ENCODE data around the gene GLI2. TPM values are rescaled to one million over a fixed set of nuclear protein-coding genes. Genes with fewer than 3 reads are reported as not detected.

GLI2 gene
- total RNA-seq, 2 experiments from 2014 or later: not detected

DNA sequence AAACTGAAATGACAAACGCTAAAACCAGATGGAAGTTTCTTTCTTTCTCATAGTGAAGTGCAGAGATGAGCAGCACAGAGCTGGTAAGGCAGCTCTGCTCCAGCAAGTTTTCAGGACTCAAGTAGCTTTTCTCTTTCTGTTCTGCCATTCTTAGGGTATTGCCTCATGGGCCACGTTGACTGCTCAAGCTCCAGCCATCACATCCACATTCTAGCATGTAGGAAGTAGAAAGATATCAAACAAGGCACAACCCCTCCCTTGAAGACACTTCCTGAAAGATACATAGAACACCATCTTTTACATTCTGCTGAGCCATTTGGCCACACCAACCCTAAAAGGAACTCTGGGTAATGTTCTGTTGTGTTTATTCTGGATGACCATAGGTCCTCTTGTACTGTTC lies 48.5 kb upstream of the GLI2 start:
- Histone ChIP-seq H3K9me2 (ENCODE audit: insufficient read depth, low read length) (no peaks in the 10 kb centered on the region), H3K4me3 (ENCODE audit: low read depth, low read length, poor library complexity, severe bottlenecking) (no peak overlapping the region), H3K9me3 (ENCODE audit: low read length) (no peaks in the 10 kb centered on the region), H4K20me1 (ENCODE audit: insufficient read depth, low read length) (no peaks in the 10 kb centered on the region), H3K4me1 (ENCODE audit: insufficient read depth, low read length, poor library complexity, severe bottlenecking) (no peaks in the 10 kb centered on the region), H2AFZ (ENCODE audit: low read length) (no peak overlapping the region), H3K79me2 (ENCODE audit: insufficient read depth, low read depth, low read length) (no peaks in the 10 kb centered on the region), H3K4me2 (ENCODE audit: low read length) (no peak overlapping the region), H3K27ac (ENCODE audit: low read depth, low read length, poor library complexity, severe bottlenecking) (no peak overlapping the region), H3K36me3 (ENCODE audit: insufficient read depth, low read length) (no peaks in the 10 kb centered on the region)
- ChIA-PET POLR2A (no interaction called here), CTCF (ENCODE audit: unreplicated experiment) (no interaction called here)
- intact Hi-C loops (cut with micrococcal nuclease; ENCODE audit: unreplicated experiment): loop anchor here (10.0 kb wide), 1 partner anchor 482 kb away; no protein-coding TSS in a partner anchor
- DNase-seq (ENCODE audit: low spot score): no peak
- TF ChIP-seq, protein P1, sequence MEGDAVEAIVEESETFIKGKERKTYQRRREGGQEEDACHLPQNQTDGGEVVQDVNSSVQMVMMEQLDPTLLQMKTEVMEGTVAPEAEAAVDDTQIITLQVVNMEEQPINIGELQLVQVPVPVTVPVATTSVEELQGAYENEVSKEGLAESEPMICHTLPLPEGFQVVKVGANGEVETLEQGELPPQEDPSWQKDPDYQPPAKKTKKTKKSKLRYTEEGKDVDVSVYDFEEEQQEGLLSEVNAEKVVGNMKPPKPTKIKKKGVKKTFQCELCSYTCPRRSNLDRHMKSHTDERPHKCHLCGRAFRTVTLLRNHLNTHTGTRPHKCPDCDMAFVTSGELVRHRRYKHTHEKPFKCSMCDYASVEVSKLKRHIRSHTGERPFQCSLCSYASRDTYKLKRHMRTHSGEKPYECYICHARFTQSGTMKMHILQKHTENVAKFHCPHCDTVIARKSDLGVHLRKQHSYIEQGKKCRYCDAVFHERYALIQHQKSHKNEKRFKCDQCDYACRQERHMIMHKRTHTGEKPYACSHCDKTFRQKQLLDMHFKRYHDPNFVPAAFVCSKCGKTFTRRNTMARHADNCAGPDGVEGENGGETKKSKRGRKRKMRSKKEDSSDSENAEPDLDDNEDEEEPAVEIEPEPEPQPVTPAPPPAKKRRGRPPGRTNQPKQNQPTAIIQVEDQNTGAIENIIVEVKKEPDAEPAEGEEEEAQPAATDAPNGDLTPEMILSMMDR (conservative IDR thresholded peaks at IDR 0.05; ENCODE audit: low read length): no peak
- no peak for TF ChIP-seq EZH2phosphoT487 (IDR thresholded peaks at IDR 0.05; ENCODE audit: borderline replicate concordance, low read depth, low read length)
- BruUV-seq (replicated peaks): no TSS peak

DNA sequence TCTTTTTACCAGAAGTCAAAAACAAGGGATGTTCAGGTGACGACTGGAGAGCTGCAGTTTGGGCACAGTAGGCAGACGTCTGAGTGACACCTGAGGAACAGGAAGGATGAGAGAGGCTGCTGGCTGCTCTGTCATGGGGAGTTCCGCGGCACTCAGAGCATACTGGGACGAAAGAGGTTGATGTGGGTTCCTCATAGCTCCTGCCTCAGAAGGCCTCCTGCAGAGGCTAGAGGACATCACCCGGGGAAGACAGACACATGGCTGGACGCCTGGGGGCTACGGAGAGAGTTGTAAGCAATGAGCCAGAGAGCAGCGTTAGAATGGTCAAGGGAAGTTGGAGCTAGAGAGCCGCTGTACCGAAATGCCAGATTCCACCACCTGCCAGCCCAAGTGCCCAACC lies 45.1 kb upstream of the GLI2 start:
- POLR2A ChIA-PET: interaction anchor here (0.7 kb wide), 1 partner anchor 32 kb away, joined by 3 read pairs; no protein-coding TSS in a partner anchor
- H3K36me3 ChIP-seq (ENCODE audit: insufficient read depth, low read length): no peaks in the 10 kb centered on the region
- H3K27ac ChIP-seq (ENCODE audit: low read depth, low read length, poor library complexity, severe bottlenecking): no peak overlapping the region
- no peaks in the 10 kb centered on the region for H3K4me1 ChIP-seq (ENCODE audit: insufficient read depth, low read length, poor library complexity, severe bottlenecking)
- H3K4me3 ChIP-seq (ENCODE audit: low read depth, low read length, poor library complexity, severe bottlenecking): no peak overlapping the region
- H2AFZ ChIP-seq (ENCODE audit: low read length): no peak overlapping the region
- CTCF ChIA-PET (ENCODE audit: unreplicated experiment): no interaction called here
- no peak for DNase-seq (ENCODE audit: low spot score)
- BruUV-seq (replicated peaks): no TSS peak
- no peaks in the 10 kb centered on the region for H3K9me2 ChIP-seq (ENCODE audit: insufficient read depth, low read length)
- H3K4me2 ChIP-seq (ENCODE audit: low read length): no peak overlapping the region
- no peaks in the 10 kb centered on the region for H3K9me3 ChIP-seq (ENCODE audit: low read length)
- H3K79me2 ChIP-seq (ENCODE audit: insufficient read depth, low read depth, low read length): no peaks in the 10 kb centered on the region
- intact Hi-C loops (cut with micrococcal nuclease; ENCODE audit: unreplicated experiment): loop anchor here (10.0 kb wide), 1 partner anchor 264 kb away; no protein-coding TSS in a partner anchor
- H4K20me1 ChIP-seq (ENCODE audit: insufficient read depth, low read length): no peaks in the 10 kb centered on the region
- TF ChIP-seq, protein P1 (conservative IDR thresholded peaks at IDR 0.05; ENCODE audit: low read length): no peak

DNA sequence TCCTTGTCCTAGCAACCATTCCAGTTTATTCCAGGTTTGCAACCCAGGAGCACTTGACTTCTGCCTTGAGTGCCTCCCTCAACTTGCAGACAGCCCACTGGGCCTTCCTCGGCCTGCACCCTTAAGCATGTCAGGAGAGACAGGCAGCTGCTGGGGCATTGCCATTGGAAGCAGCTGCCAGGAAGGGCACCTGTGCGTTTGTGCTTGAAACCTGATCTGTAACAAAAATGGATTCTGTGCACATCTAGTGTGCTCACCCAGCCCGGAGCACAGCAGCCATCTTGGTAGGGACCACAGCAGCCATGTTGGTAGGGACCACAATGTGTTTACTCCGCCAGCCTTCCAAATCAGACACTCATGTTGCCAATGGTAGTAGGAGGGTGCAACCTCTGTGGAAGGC lies 44.3 kb upstream of the GLI2 start:
- no TSS peak for BruUV-seq (replicated peaks)
- no peaks in the 10 kb centered on the region for H4K20me1 ChIP-seq (ENCODE audit: insufficient read depth, low read length)
- H3K4me3 ChIP-seq (ENCODE audit: low read depth, low read length, poor library complexity, severe bottlenecking): no peak overlapping the region
- DNase-seq (ENCODE audit: low spot score): no peak
- ChIA-PET POLR2A (interaction anchor here (0.7 kb wide), 1 partner anchor 33 kb away, joined by 3 read pairs; no protein-coding TSS in a partner anchor), CTCF (ENCODE audit: unreplicated experiment) (no interaction called here)
- no peak overlapping the region for H3K4me2 ChIP-seq (ENCODE audit: low read length)
- no peaks in the 10 kb centered on the region for H3K9me2 ChIP-seq (ENCODE audit: insufficient read depth, low read length)
- no peaks in the 10 kb centered on the region for H3K4me1 ChIP-seq (ENCODE audit: insufficient read depth, low read length, poor library complexity, severe bottlenecking)
- intact Hi-C loops (cut with micrococcal nuclease; ENCODE audit: unreplicated experiment): loop anchor here (10.0 kb wide), 1 partner anchor 263 kb away; no protein-coding TSS in a partner anchor
- no peak for TF ChIP-seq EZH2phosphoT487 (IDR thresholded peaks at IDR 0.05; ENCODE audit: borderline replicate concordance, low read depth, low read length)
- TF ChIP-seq, protein P1 (conservative IDR thresholded peaks at IDR 0.05; ENCODE audit: low read length): no peak
- H3K27ac ChIP-seq (ENCODE audit: low read depth, low read length, poor library complexity, severe bottlenecking): no peak overlapping the region
- H3K9me3 ChIP-seq (ENCODE audit: low read length): no peaks in the 10 kb centered on the region
- H3K79me2 ChIP-seq (ENCODE audit: insufficient read depth, low read depth, low read length): no peaks in the 10 kb centered on the region
- H2AFZ ChIP-seq (ENCODE audit: low read length): no peak overlapping the region
- no peaks in the 10 kb centered on the region for H3K36me3 ChIP-seq (ENCODE audit: insufficient read depth, low read length)
